RPMI8226 (cell line): ENCODE results near the gene CIAO3.
"Not testable (repeated sequence)": the region's sequence is repeated elsewhere in the genome, so short reads cannot be mapped to it uniquely, and the experiment has no call there.

Source experiments
- DNase-seq: peaks from one replicate; pipeline ENCODE4 v3.0.0-alpha.2; 2015

CIAO3 gene

GRCh38 chr16:740764-741505 lies at the start of gene CIAO3:
Gene CIAO3, minus strand, starts transcription at chr16:740997. Its CDS starts 12 bp downstream, at chr16:740985.
- peak; percentile 97 for DNase-seq

GRCh38 chr16:790086-790485 lies 49.3 kb upstream of the CIAO3 start:
- no peak for DNase-seq

- DNase-seq: no peak
Observed at GRCh38 chr16:789191-789850, 48.5 kb upstream of the CIAO3 start.

- peak; percentile 97 for DNase-seq
Observed at GRCh38 chr16:788399-789126, 47.8 kb upstream of the CIAO3 start, which contains the start of gene CHTF18. Gene CHTF18, plus strand, starts transcription at chr16:788620. Its CDS starts 65 bp downstream, at chr16:788685.

GRCh38 chr16:787978-788398 lies 47.2 kb upstream of the CIAO3 start, which contains the start of gene RPUSD1:
Gene RPUSD1, minus strand, starts transcription at chr16:788381. Its CDS starts 644 bp downstream, at chr16:787737.
- DNase-seq: peak; percentile 47

GRCh38 chr16:787321-787966 lies 46.6 kb upstream of the CIAO3 start:
- peak; percentile 43 for DNase-seq

GRCh38 chr16:785563-786535 lies 45.1 kb upstream of the CIAO3 start:
- DNase-seq: peak; percentile 69

GRCh38 chr16:784431-784830 lies 43.6 kb upstream of the CIAO3 start:
- DNase-seq: no peak

GRCh38 chr16:783404-784161 lies 42.8 kb upstream of the CIAO3 start:
- no peak for DNase-seq

GRCh38 chr16:782766-783403 lies 42.1 kb upstream of the CIAO3 start:
- peak; percentile 91 for DNase-seq

- no peak for DNase-seq
Observed at GRCh38 chr16:782258-782657, 41.5 kb upstream of the CIAO3 start.

GRCh38 chr16:781346-782010 lies 40.7 kb upstream of the CIAO3 start:
- DNase-seq: no peak

GRCh38 chr16:780296-780695 lies 39.5 kb upstream of the CIAO3 start:
- no peak for DNase-seq

GRCh38 chr16:779561-779960 lies 38.8 kb upstream of the CIAO3 start:
- DNase-seq: no peak

- DNase-seq: no peak
Observed at GRCh38 chr16:778909-779527, 38.2 kb upstream of the CIAO3 start.

GRCh38 chr16:778447-778846 lies 37.6 kb upstream of the CIAO3 start:
- no peak for DNase-seq

GRCh38 chr16:777826-778225 lies 37.0 kb upstream of the CIAO3 start:
- DNase-seq: no peak

- no peak for DNase-seq
Observed at GRCh38 chr16:776824-777223, 36.0 kb upstream of the CIAO3 start.

- not testable (repeated sequence) for DNase-seq
Observed at GRCh38 chr16:776298-776697, 35.5 kb upstream of the CIAO3 start.
